T-helper 2 cell treated with Interferon-gamma antibody and Interleukin-4, amounts not matched to agents 100 ng/mL and 5 ng/mL, for 36 hours (primary cell): Measurements from ENCODE around the gene COL4A6. TPM values are rescaled to one million over a fixed set of nuclear protein-coding genes. Genes with fewer than 3 reads are reported as not detected.

ENCODE experiments used
- total RNA-seq: library from RNA; stranded (reverse); gene quantifications from 2 replicates; pipeline ENCODE4 v1.2.3, GENCODE V29; 2022

COL4A6 gene
- total RNA-seq, 1 donor from 2014 or later = not detected

Other genes with a start within 250 kb of the COL4A6 start
- gene COL4A5, start 1.4 kb upstream of the COL4A6 start, total RNA-seq = not detected in 2 replicates